Activated naive CD4-positive, alpha-beta T cell treated with anti-CD3 and anti-CD28 coated beads for 36 hours (primary cell): ENCODE measurements around the gene OR10H1. TPM values are rescaled to one million over a fixed set of nuclear protein-coding genes. Genes with fewer than 3 reads are reported as not detected.
A peak's percentile ranks its signal among the peaks of the same experiment; 100 is the strongest.
"Not testable (repeated sequence)": the region's sequence is repeated elsewhere in the genome, so short reads cannot be mapped to it uniquely, and the experiment has no call there.

Experiments used
- CTCF ChIA-PET: fragments of 350-600 bp; sonication (Branson Sonifier 250); formaldehyde crosslinking; loops from one replicate; lab custom pipeline; 2021; ENCODE audit warnings: antibody characterized with exemption; lab: Charles Lee
- DNase-seq: peaks from one replicate; pipeline ENCODE4 v3.0.0-alpha.2; 2020
- H3K27ac Mint-ChIP-seq: one replicate; pipeline ENCODE4 v1.8.0; 2021; ENCODE audit warnings: mild to moderate bottlenecking, mixed read lengths
- H3K27me3 Mint-ChIP-seq: one replicate; pipeline ENCODE4 v1.8.0; 2021; ENCODE audit warnings: low read depth, mixed read lengths
- H3K36me3 Mint-ChIP-seq: one replicate; pipeline ENCODE4 v1.8.0; 2021; ENCODE audit warnings: low read depth, mixed read lengths
- H3K4me1 Mint-ChIP-seq: one replicate; pipeline ENCODE4 v1.8.0; 2021; ENCODE audit warnings: low read depth, mixed read lengths
- H3K4me3 Mint-ChIP-seq: one replicate; pipeline ENCODE4 v1.8.0; 2021; ENCODE audit warnings: mild to moderate bottlenecking, moderate library complexity, mixed read lengths
- H3K9me3 Mint-ChIP-seq: one replicate; pipeline ENCODE4 v1.8.0; 2021; ENCODE audit warnings: mixed read lengths
- intact Hi-C: fragments of 100-400 bp; cut with micrococcal nuclease; formaldehyde crosslinking; loops from one replicate; pipeline ENCODE4 v1.15.1; 2023
- total RNA-seq, 2 experiments: library from RNA; stranded (reverse); gene quantifications; one replicate each; pipeline ENCODE4 v1.2.3, GENCODE V29; 2021

Gene OR10H1
- not detected for total RNA-seq

- Mint-ChIP-seq H3K27me3 (peaks cover 2% of the 10 kb centered on the region), H3K4me1 (peaks cover 2% of the 10 kb centered on the region), H3K9me3 (no peaks in the 10 kb centered on the region), H3K36me3 (no peaks in the 10 kb centered on the region), H3K27ac (no peak within 1 kb of the TSS), H3K4me3 (no peak within 1 kb of the TSS)
- intact Hi-C loops: no loop called here
- no peak for DNase-seq
- CTCF ChIA-PET: no interaction called here
These were observed at the start of gene OR10H1 for GRCh38 chr19:15815306-15815705. TSS of gene OR10H1 (minus strand) at chr19:15815664. CDS start at chr19:15808037, 7,627 bp downstream.

DNA sequence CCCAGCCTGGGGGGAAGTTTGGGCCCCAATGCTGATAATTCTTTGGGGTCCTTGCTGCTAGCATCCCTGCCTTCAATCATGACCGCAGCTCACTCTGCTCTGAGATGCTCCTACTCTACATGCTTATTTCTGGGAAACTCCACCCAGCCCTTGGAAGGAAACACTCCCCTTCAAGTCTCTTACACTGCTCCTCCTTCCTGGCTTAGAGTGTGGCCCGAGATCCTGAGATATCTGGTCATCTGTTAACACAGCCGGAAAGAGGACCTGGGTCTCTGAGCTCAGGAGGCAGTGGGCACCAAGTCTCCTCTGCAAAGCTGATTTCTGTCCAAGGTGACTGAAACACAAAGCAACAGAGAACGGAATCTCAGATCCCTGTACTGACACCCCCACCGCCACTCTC lies 49.4 kb upstream of the OR10H1 start:
- Mint-ChIP-seq H3K27ac (no peak overlapping the region), H3K4me1 (peaks cover 3% of the 10 kb centered on the region)
- CTCF ChIA-PET: interaction anchor here (0.6 to 0.7 kb wide), 2 partner anchors 16 to 91 kb away, joined by 3 to 5 read pairs; no protein-coding TSS in a partner anchor

GRCh38 chr19:15863272-15863671 lies 47.8 kb upstream of the OR10H1 start:
- Mint-ChIP-seq H3K36me3 (no peaks in the 10 kb centered on the region), H3K27me3 (no peaks in the 10 kb centered on the region), H3K27ac (no peak overlapping the region), H3K4me3 (no peak overlapping the region), H3K4me1 (no peaks in the 10 kb centered on the region), H3K9me3 (no peaks in the 10 kb centered on the region)
- no peak for DNase-seq
- intact Hi-C loops: no loop called here
- CTCF ChIA-PET: no interaction called here

More for the DNA sequence above, 49.4 kb upstream of the OR10H1 start:
- intact Hi-C loops: loop anchor here (5.0 kb wide), 1 partner anchor 53 kb away; no protein-coding TSS in a partner anchor
- no peak overlapping the region for H3K4me3 Mint-ChIP-seq
- H3K27me3 Mint-ChIP-seq: peaks cover 2% of the 10 kb centered on the region
- H3K36me3 Mint-ChIP-seq: no peaks in the 10 kb centered on the region
- DNase-seq: no peak
- H3K9me3 Mint-ChIP-seq: no peaks in the 10 kb centered on the region

GRCh38 chr19:15862444-15862843 lies 47.0 kb upstream of the OR10H1 start:
- Mint-ChIP-seq H3K4me1 (no peaks in the 10 kb centered on the region), H3K4me3 (no peak overlapping the region), H3K9me3 (no peaks in the 10 kb centered on the region), H3K36me3 (no peaks in the 10 kb centered on the region), H3K27ac (no peak overlapping the region), H3K27me3 (no peaks in the 10 kb centered on the region)
- no peak for DNase-seq
- intact Hi-C loops: no loop called here
- CTCF ChIA-PET: no interaction called here

DNA sequence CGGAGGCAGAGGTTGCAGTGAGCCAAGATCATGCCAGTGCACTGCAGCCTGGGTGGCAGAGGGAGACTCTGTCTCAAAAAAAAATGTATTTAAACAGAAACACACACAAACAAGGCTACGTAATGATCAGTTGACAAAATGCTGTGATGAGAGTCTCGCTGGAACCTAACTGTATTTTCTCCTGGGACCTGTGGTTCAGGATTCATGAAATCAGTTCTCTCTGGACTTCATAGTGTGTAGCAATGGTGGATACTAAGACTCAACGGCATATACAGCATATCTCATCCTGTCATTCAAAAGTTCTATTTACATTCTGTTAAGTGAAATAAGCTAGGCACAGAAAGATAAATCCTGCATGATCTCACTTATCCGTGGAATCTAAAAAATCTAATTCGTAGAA lies 45.1 kb upstream of the OR10H1 start:
- no peaks in the 10 kb centered on the region for H3K9me3 Mint-ChIP-seq
- H3K4me1 Mint-ChIP-seq: no peaks in the 10 kb centered on the region
- no peaks in the 10 kb centered on the region for H3K27me3 Mint-ChIP-seq
- no peak overlapping the region for H3K27ac Mint-ChIP-seq
- no peaks in the 10 kb centered on the region for H3K36me3 Mint-ChIP-seq
- intact Hi-C loops: no loop called here
- CTCF ChIA-PET: no interaction called here
- no peak for DNase-seq
- H3K4me3 Mint-ChIP-seq: no peak overlapping the region

- H3K27me3 Mint-ChIP-seq: no peaks in the 10 kb centered on the region
- intact Hi-C loops: no loop called here
These were observed 43.7 kb upstream of the OR10H1 start for GRCh38 chr19:15859187-15859586.

GRCh38 chr19:15850385-15850784 lies 34.9 kb upstream of the OR10H1 start:
- H3K27me3 Mint-ChIP-seq: no peaks in the 10 kb centered on the region
- CTCF ChIA-PET: interaction anchor here (0.6 kb wide), 1 partner anchor 379 kb away, joined by 3 read pairs; no protein-coding TSS in a partner anchor
- no peaks in the 10 kb centered on the region for H3K9me3 Mint-ChIP-seq
- intact Hi-C loops: no loop called here
- H3K4me3 Mint-ChIP-seq: no peak overlapping the region
- H3K4me1 Mint-ChIP-seq: peaks cover 3% of the 10 kb centered on the region
- no peak overlapping the region for H3K27ac Mint-ChIP-seq
- no peaks in the 10 kb centered on the region for H3K36me3 Mint-ChIP-seq
- no peak for DNase-seq

More at GRCh38 chr19:15859187-15859586, 43.7 kb upstream of the OR10H1 start:
- Mint-ChIP-seq H3K4me1 (no peaks in the 10 kb centered on the region), H3K4me3 (no peak overlapping the region), H3K27ac (no peak overlapping the region), H3K36me3 (no peaks in the 10 kb centered on the region), H3K9me3 (no peaks in the 10 kb centered on the region)
- no peak for DNase-seq
- CTCF ChIA-PET: interaction anchor here (0.7 kb wide), 1 partner anchor 473 kb away, joined by 4 read pairs; no protein-coding TSS in a partner anchor

DNA sequence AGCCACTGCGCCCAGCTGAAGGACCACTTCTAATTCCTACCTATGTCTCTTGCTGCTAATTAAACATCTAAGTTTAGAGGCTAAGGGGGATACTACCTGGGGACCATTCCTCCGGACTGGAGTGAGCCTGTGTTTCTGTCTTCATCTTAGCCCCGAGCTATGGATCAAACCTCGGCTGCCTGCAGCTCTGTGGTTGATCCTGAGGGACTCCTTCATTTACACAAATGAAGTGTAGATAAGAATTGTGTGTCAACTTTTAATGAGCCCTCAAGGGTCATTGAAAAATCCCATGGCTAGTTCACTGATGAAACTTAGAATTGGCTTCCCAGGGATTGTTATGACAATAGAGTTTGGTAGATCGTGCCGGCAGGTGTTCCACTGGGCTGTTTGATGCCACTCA lies 31.5 kb upstream of the OR10H1 start:
- H3K4me1 Mint-ChIP-seq: peaks cover 24% of the 10 kb centered on the region
- H3K36me3 Mint-ChIP-seq: no peaks in the 10 kb centered on the region
- no peak overlapping the region for H3K27ac Mint-ChIP-seq
- no peaks in the 10 kb centered on the region for H3K27me3 Mint-ChIP-seq
- intact Hi-C loops: no loop called here
- no peaks in the 10 kb centered on the region for H3K9me3 Mint-ChIP-seq
- CTCF ChIA-PET: no interaction called here
- no peak overlapping the region for H3K4me3 Mint-ChIP-seq
- no peak for DNase-seq

DNA sequence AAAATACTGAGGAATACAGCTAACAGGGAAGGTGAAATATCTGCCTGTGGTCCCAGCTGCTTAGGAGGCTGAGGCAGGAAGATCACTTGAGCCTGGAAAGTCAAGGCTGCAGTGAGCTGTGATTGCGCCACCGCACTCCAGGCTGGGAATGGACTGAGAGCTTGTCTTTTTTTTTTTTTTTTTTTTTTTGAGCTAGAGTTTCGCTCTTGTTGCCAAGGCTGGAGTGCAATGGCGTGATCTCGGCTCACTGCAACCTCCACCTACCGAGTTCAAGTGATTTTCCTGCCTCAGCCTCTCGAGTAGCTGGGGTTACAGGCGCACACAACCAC lies 28.4 kb upstream of the OR10H1 start:
- H3K36me3 Mint-ChIP-seq, DNase-seq, H3K9me3 Mint-ChIP-seq, H3K4me3 Mint-ChIP-seq, intact Hi-C loops, H3K27ac Mint-ChIP-seq, H3K27me3 Mint-ChIP-seq: not testable (repeated sequence)
- peaks cover 24% of the 10 kb centered on the region for H3K4me1 Mint-ChIP-seq
- CTCF ChIA-PET: interaction anchor here (0.6 kb wide), 1 partner anchor 544 kb away, joined by 5 read pairs; no protein-coding TSS in a partner anchor

GRCh38 chr19:15843203-15843893 lies 27.9 kb upstream of the OR10H1 start:
- H3K27ac Mint-ChIP-seq: no peak overlapping the region
- H3K9me3 Mint-ChIP-seq: no peaks in the 10 kb centered on the region
- H3K4me3 Mint-ChIP-seq: no peak overlapping the region
- H3K4me1 Mint-ChIP-seq: peaks cover 27% of the 10 kb centered on the region
- no peaks in the 10 kb centered on the region for H3K27me3 Mint-ChIP-seq
- intact Hi-C loops: no loop called here
- H3K36me3 Mint-ChIP-seq: no peaks in the 10 kb centered on the region
- DNase-seq: no peak
- CTCF ChIA-PET: no interaction called here

GRCh38 chr19:15841875-15842569 lies 26.6 kb upstream of the OR10H1 start:
- Mint-ChIP-seq H3K9me3 (no peaks in the 10 kb centered on the region), H3K4me1 (peaks cover 33% of the 10 kb centered on the region), H3K36me3 (no peaks in the 10 kb centered on the region), H3K4me3 (no peak overlapping the region), H3K27me3 (no peaks in the 10 kb centered on the region), H3K27ac (no peak overlapping the region)
- CTCF ChIA-PET: no interaction called here
- DNase-seq: peak; percentile 22
- intact Hi-C loops: no loop called here

- H3K27ac Mint-ChIP-seq: no peak overlapping the region
- no peak overlapping the region for H3K4me3 Mint-ChIP-seq
- intact Hi-C loops: no loop called here
- no peak for DNase-seq
- H3K36me3 Mint-ChIP-seq: no peaks in the 10 kb centered on the region
- H3K9me3 Mint-ChIP-seq: no peaks in the 10 kb centered on the region
- peaks cover 32% of the 10 kb centered on the region for H3K4me1 Mint-ChIP-seq
- CTCF ChIA-PET: interaction anchor here (0.6 kb wide), 1 partner anchor 1772 kb away, joined by 5 read pairs; no protein-coding TSS in a partner anchor
- no peaks in the 10 kb centered on the region for H3K27me3 Mint-ChIP-seq
These were observed 25.4 kb upstream of the OR10H1 start for GRCh38 chr19:15840833-15841232.
